HepG2 (cell line): ENCODE data around the gene KIF22. TPM values are rescaled to one million over a fixed set of nuclear protein-coding genes. Genes with fewer than 3 reads are reported as not detected.

Experiments used
- ARID2 ChIP-seq: sonication (generic); formaldehyde crosslinking; IDR thresholded peaks from 2 replicates; pipeline ENCODE4 v1.8.1; 2022; ENCODE audit warnings: mild to moderate bottlenecking, missing genetic modification reagents, borderline replicate concordance
- BCL6 ChIP-seq: IDR thresholded peaks from 2 replicates; pipeline ENCODE4 v1.6.1; 2016; ENCODE audit warnings: missing genetic modification reagents, missing compliant biosample characterization
- CCDC6 ChIP-seq: sonication (generic); formaldehyde crosslinking; IDR thresholded peaks from 2 replicates; pipeline ENCODE4 v1.8.1; 2022; ENCODE audit warnings: mild to moderate bottlenecking, missing genetic modification reagents, moderate library complexity
- ETV6 ChIP-seq: sonication (generic); formaldehyde crosslinking; conservative IDR thresholded peaks from 2 replicates; pipeline ENCODE4 v1.4.0; 2020; ENCODE audit warnings: missing genetic modification reagents
- FUBP1 ChIP-seq: sonication (generic); formaldehyde crosslinking; IDR thresholded peaks from 2 replicates; pipeline ENCODE4 v1.5.1; 2020; ENCODE audit warnings: missing genetic modification reagents, mild to moderate bottlenecking, borderline replicate concordance
- KLF11 ChIP-seq: IDR thresholded peaks from 2 replicates; pipeline ENCODE4 v1.6.1; 2016; ENCODE audit warnings: missing compliant biosample characterization
- KMT2A ChIP-seq: sonication (generic); formaldehyde crosslinking; IDR thresholded peaks from 2 replicates; pipeline ENCODE4 v1.4.0; 2020; ENCODE audit warnings: missing genetic modification reagents
- LCORL ChIP-seq, 2 experiments: fragments of 450-650 bp in 1 of 2; sonication (generic) in 1 of 2; formaldehyde crosslinking in 1 of 2; IDR thresholded peaks; 2 replicates each; pipeline versions ENCODE4 v1.5.0 to v1.6.1; 2017 to 2020; ENCODE audit warnings: antibody characterized with exemption in 1 of 2, missing genetic modification reagents in 1 of 2
- NFIC ChIP-seq: IDR thresholded peaks from 2 replicates; pipeline ENCODE4 v1.6.1; 2012; ENCODE audit warnings: mild to moderate bottlenecking, low read length, inconsistent platforms
- ZNF256 ChIP-seq: sonication (generic); formaldehyde crosslinking; conservative IDR thresholded peaks from 2 replicates; pipeline ENCODE4 v1.4.0; 2020; ENCODE audit warnings: missing genetic modification reagents
- ZNF598 ChIP-seq: sonication (generic); formaldehyde crosslinking; IDR thresholded peaks from 2 replicates; pipeline ENCODE4 v1.5.1; 2020; ENCODE audit warnings: mild to moderate bottlenecking, missing genetic modification reagents, borderline replicate concordance
- ZNF614 ChIP-seq: IDR thresholded peaks from 2 replicates; pipeline ENCODE4 v1.6.1; 2018; ENCODE audit warnings: missing biosample characterization, missing genetic modification reagents, inconsistent platforms, borderline replicate concordance
- ZNF768 ChIP-seq: sonication (generic); formaldehyde crosslinking; IDR thresholded peaks from 2 replicates; pipeline ENCODE4 v1.4.0; 2020; ENCODE audit warnings: missing genetic modification reagents
- polyA plus RNA-seq, 8 experiments: library from polyadenylated mRNA; depleted of rRNA in 3 of 8; stranded (reverse) in 7 of 8; unstranded in 1 of 8; fragments of >200 nt; fragmentation: Illumina TruSeq in 4 of 8; extraction: Trizol in 4 of 8; gene quantifications; 2 replicates each; pipeline versions ENCODE4 v1.2.1 to v1.2.3, GENCODE V29; 2011 to 2016; ENCODE audit warnings: low read depth in 4 of 8, missing spikeins in 1 of 8, mixed read lengths in 1 of 8; ENCODE audit not compliant: insufficient read depth in 1 of 8
- total RNA-seq, 5 experiments: library from RNA; depleted of rRNA; stranded (reverse); fragments of >200 nt; fragmentation: Illumina TruSeq; extraction: Trizol; gene quantifications; 2 replicates each; pipeline ENCODE4 v1.2.3, GENCODE V29; 2016; ENCODE audit warnings: low read depth in 1 of 5
- TF ChIP-seq, protein P1 (sequence below): sonication (generic); formaldehyde crosslinking; IDR thresholded peaks from 2 replicates; pipeline ENCODE4 v1.4.0; 2020; ENCODE audit warnings: missing genetic modification reagents, borderline replicate concordance
- TF ChIP-seq, protein P2 (sequence below): sonication (generic); formaldehyde crosslinking; IDR thresholded peaks from 2 replicates; pipeline ENCODE4 v1.4.0; 2020; ENCODE audit warnings: missing genetic modification reagents, borderline replicate concordance
- TF ChIP-seq, protein P3 (sequence below): sonication (generic); formaldehyde crosslinking; IDR thresholded peaks from 2 replicates; pipeline ENCODE4 v1.4.0; 2020; ENCODE audit warnings: missing genetic modification reagents, mild to moderate bottlenecking, borderline replicate concordance
- TF ChIP-seq, protein P4 (sequence below): sonication (generic); formaldehyde crosslinking; IDR thresholded peaks from 2 replicates; pipeline ENCODE4 v1.4.0; 2020; ENCODE audit warnings: mild to moderate bottlenecking, missing genetic modification reagents

KIF22 gene
- total and polyA plus RNA-seq, 2 of the 13 experiments (the other 11 are each of a cell fraction or from before 2014, with no cell fraction given) = 95.8 to 118 TPM

- TF ChIP-seq ARID2 = no peak
- no peak for TF ChIP-seq ZNF256 (CRISPR knock-in tag)
- 0 out of 2 replicates have a peak, but pooled peaks have one; percentile 22 for TF ChIP-seq FUBP1 (CRISPR knock-in tag)
- 0 out of 2 replicates have a peak, but pooled peaks have one; percentile 29 for TF ChIP-seq NFIC
- TF ChIP-seq CCDC6 (CRISPR knock-in tag) = no peak
- TF ChIP-seq ZNF598 (CRISPR knock-in tag) = no peak
- TF ChIP-seq LCORL (IDR thresholded peaks at IDR 0.05) = no peak
- 0 out of 2 replicates have a peak, but pooled peaks have one; percentile 33 for TF ChIP-seq LCORL (CRISPR knock-in tag; IDR thresholded peaks at IDR 0.05)
- TF ChIP-seq ETV6 (CRISPR knock-in tag) = no peak
- TF ChIP-seq, protein P1, sequence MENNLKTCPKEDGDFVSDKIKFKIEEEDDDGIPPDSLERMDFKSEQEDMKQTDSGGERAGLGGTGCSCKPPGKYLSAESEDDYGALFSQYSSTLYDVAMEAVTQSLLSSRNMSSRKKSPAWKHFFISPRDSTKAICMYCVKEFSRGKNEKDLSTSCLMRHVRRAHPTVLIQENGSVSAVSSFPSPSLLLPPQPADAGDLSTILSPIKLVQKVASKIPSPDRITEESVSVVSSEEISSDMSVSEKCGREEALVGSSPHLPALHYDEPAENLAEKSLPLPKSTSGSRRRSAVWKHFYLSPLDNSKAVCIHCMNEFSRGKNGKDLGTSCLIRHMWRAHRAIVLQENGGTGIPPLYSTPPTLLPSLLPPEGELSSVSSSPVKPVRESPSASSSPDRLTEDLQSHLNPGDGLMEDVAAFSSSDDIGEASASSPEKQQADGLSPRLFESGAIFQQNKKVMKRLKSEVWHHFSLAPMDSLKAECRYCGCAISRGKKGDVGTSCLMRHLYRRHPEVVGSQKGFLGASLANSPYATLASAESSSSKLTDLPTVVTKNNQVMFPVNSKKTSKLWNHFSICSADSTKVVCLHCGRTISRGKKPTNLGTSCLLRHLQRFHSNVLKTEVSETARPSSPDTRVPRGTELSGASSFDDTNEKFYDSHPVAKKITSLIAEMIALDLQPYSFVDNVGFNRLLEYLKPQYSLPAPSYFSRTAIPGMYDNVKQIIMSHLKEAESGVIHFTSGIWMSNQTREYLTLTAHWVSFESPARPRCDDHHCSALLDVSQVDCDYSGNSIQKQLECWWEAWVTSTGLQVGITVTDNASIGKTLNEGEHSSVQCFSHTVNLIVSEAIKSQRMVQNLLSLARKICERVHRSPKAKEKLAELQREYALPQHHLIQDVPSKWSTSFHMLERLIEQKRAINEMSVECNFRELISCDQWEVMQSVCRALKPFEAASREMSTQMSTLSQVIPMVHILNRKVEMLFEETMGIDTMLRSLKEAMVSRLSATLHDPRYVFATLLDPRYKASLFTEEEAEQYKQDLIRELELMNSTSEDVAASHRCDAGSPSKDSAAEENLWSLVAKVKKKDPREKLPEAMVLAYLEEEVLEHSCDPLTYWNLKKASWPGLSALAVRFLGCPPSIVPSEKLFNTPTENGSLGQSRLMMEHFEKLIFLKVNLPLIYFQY (CRISPR knock-in tag) = no peak
- no peak for TF ChIP-seq BCL6 (CRISPR knock-in tag)
- TF ChIP-seq KLF11 (CRISPR knock-in tag) = no peak
- TF ChIP-seq, protein P2, sequence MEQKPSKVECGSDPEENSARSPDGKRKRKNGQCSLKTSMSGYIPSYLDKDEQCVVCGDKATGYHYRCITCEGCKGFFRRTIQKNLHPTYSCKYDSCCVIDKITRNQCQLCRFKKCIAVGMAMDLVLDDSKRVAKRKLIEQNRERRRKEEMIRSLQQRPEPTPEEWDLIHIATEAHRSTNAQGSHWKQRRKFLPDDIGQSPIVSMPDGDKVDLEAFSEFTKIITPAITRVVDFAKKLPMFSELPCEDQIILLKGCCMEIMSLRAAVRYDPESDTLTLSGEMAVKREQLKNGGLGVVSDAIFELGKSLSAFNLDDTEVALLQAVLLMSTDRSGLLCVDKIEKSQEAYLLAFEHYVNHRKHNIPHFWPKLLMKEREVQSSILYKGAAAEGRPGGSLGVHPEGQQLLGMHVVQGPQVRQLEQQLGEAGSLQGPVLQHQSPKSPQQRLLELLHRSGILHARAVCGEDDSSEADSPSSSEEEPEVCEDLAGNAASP (CRISPR knock-in tag) = no peak
- TF ChIP-seq, protein P3, sequence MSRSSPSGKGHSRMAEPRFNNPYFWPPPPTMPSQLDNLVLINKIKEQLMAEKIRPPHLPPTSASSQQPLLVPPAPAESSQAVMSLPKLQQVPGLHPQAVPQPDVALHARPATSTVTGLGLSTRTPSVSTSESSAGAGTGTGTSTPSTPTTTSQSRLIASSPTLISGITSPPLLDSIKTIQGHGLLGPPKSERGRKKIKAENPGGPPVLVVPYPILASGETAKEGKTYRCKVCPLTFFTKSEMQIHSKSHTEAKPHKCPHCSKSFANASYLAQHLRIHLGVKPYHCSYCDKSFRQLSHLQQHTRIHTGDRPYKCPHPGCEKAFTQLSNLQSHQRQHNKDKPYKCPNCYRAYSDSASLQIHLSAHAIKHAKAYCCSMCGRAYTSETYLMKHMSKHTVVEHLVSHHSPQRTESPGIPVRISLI (CRISPR knock-in tag) = no peak
- TF ChIP-seq ZNF768 (CRISPR knock-in tag) = no peak
- TF ChIP-seq KMT2A (CRISPR knock-in tag) = no peak
- no peak for TF ChIP-seq ZNF614 (CRISPR knock-in tag)
- TF ChIP-seq, protein P4, sequence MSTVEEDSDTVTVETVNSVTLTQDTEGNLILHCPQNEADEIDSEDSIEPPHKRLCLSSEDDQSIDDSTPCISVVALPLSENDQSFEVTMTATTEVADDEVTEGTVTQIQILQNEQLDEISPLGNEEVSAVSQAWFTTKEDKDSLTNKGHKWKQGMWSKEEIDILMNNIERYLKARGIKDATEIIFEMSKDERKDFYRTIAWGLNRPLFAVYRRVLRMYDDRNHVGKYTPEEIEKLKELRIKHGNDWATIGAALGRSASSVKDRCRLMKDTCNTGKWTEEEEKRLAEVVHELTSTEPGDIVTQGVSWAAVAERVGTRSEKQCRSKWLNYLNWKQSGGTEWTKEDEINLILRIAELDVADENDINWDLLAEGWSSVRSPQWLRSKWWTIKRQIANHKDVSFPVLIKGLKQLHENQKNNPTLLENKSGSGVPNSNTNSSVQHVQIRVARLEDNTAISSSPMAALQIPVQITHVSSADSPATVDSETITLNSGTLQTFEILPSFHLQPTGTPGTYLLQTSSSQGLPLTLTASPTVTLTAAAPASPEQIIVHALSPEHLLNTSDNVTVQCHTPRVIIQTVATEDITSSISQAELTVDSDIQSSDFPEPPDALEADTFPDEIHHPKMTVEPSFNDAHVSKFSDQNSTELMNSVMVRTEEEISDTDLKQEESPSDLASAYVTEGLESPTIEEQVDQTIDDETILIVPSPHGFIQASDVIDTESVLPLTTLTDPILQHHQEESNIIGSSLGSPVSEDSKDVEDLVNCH (CRISPR knock-in tag) = no peak
Measured at GRCh38 chr16:29820730-29821642, 30.4 kb downstream of the KIF22 start (continued).
